KOPT-K1 (cell line): Measurements from ENCODE around the gene POLK.
"Not testable (repeated sequence)": the region's sequence is repeated elsewhere in the genome, so short reads cannot be mapped to it uniquely, and the experiment has no call there.

Experiments used
- H3K27ac ChIP-seq: fragments of 200-600 bp; sonication (generic); 2 replicates; pipeline ENCODE4 v1.5.1; 2016; ENCODE audit warnings: antibody characterized with exemption, mild to moderate bottlenecking, low read depth, low read length; ENCODE audit not compliant: poor library complexity, severe bottlenecking
- H3K36me3 ChIP-seq: fragments of 200-600 bp; sonication (generic); 2 replicates; pipeline ENCODE4 v1.5.1; 2017; ENCODE audit warnings: antibody characterized with exemption, mild to moderate bottlenecking, low read length, moderate library complexity; ENCODE audit not compliant: insufficient read depth
- H3K9me3 ChIP-seq: fragments of 200-600 bp; sonication (generic); 2 replicates; pipeline ENCODE4 v1.5.1; 2017; ENCODE audit warnings: antibody characterized with exemption, low read length, mild to moderate bottlenecking; ENCODE audit not compliant: insufficient read depth, poor library complexity, severe bottlenecking

The POLK gene

GRCh38 chr5:75551471-75551870 lies 39.8 kb downstream of the POLK start:
- Histone ChIP-seq H3K9me3 (peaks cover 3% of the 10 kb centered on the region), H3K27ac (no peak overlapping the region), H3K36me3 (peaks cover 52% of the 10 kb centered on the region)

- H3K36me3 ChIP-seq: peaks cover 64% of the 10 kb centered on the region
- no peak overlapping the region for H3K27ac ChIP-seq
- H3K9me3 ChIP-seq: peaks cover 3% of the 10 kb centered on the region
Measured at GRCh38 chr5:75552764-75553163, 41.1 kb downstream of the POLK start.

DNA sequence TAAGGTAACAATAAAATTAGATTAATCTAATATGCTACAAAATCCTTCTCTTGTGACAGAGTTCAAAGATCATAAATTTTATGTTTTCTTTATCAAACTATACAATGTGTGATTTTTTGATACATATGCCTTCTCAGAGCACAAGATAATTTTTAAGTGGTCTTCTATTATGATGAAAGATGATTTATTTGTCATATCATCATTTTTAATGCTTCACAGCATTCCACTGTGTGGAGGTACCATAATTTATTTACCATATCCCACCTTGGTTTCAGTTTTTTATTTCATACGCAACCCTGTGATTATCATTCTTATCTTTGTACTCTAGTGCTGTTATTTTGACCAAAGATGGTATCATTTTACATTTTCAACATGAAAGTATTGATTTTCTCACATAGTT lies 41.7 kb downstream of the POLK start:
- H3K27ac ChIP-seq: no peak overlapping the region
- peaks cover 3% of the 10 kb centered on the region for H3K9me3 ChIP-seq
- H3K36me3 ChIP-seq: peaks cover 70% of the 10 kb centered on the region

DNA sequence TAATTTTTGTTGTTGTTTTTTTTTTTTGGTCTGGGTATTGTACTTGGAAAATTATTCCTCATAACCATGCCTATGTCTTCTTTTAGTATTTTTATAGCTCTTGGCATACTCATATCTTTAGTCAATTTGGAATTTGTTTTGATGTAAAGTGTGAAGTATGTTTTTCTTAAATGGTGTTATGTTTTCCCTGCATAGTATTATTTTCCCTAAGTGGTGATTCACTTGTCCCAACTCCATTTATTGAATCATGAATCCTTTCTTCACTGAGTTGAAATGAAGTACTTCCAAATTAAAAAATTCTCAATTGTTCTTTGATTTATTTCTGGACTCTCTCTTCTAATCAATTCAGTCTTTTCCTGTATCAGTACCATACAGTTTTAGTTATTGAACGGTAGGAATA lies 46.5 kb downstream of the POLK start:
- peaks cover 47% of the 10 kb centered on the region for H3K36me3 ChIP-seq
- peaks cover 5% of the 10 kb centered on the region for H3K9me3 ChIP-seq
- no peak overlapping the region for H3K27ac ChIP-seq

GRCh38 chr5:75558981-75559632 lies 47.4 kb downstream of the POLK start:
- Histone ChIP-seq H3K36me3 (peaks cover 38% of the 10 kb centered on the region), H3K27ac (no peak overlapping the region), H3K9me3 (peaks cover 9% of the 10 kb centered on the region)

- not testable (repeated sequence) for H3K27ac ChIP-seq, H3K9me3 ChIP-seq
- H3K36me3 ChIP-seq: peaks cover 25% of the 10 kb centered on the region
Measured at GRCh38 chr5:75560655-75561054, 49.0 kb downstream of the POLK start.

- H3K9me3 ChIP-seq, H3K27ac ChIP-seq: not testable (repeated sequence)
Measured at GRCh38 chr5:75565991-75566709, 54.5 kb downstream of the POLK start.

GRCh38 chr5:75566710-75567309 lies 55.1 kb downstream of the POLK start:
- H3K36me3 ChIP-seq: peaks cover 6% of the 10 kb centered on the region
- H3K27ac ChIP-seq: no peak overlapping the region
- H3K9me3 ChIP-seq: peaks cover 9% of the 10 kb centered on the region

More at GRCh38 chr5:75565991-75566709, 54.5 kb downstream of the POLK start:
- not testable (repeated sequence) for H3K36me3 ChIP-seq

DNA sequence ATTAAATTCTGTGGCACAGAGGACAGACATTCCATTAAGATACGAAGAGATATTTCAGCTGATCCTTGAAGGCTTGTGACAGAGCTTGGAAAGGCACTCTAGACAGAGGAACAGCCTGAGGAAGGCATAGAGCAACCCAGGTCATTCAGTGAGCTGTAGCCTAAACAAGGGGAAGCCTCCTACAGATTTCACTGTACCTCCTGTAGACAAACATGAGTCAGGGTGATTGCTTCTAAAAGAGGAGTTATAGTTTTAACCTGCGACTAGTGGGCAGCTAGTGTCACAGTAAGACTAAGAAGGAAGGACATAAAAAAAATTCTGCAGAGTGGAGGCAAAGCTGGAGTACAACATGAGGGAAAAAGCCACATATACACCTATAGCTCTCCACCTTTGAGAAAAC lies 56.0 kb downstream of the POLK start:
- H3K36me3 ChIP-seq: peaks cover 6% of the 10 kb centered on the region
- peaks cover 9% of the 10 kb centered on the region for H3K9me3 ChIP-seq
- no peak overlapping the region for H3K27ac ChIP-seq

DNA sequence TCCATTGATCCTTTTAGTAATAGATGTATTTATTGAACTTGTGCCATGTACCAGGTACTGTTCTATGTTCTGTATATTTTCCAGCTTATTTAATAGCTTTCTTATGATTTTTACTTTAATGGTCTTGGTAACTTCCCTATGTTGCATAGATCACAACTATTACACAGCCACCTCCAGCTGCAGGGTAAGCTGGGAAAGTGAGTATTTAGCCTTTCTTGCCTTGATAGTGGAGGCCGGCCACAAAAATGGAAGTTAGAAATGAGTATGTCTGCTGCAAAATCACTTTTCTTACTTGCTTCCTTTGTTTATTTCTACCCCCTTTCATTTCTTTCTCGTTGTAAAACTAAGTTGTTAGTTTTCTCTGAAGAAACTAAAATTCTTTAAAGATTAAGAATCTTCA lies 56.5 kb downstream of the POLK start:
- Histone ChIP-seq H3K27ac (no peak overlapping the region), H3K9me3 (peaks cover 5% of the 10 kb centered on the region), H3K36me3 (peaks cover 6% of the 10 kb centered on the region)

- H3K36me3 ChIP-seq: peaks cover 20% of the 10 kb centered on the region
- no peak overlapping the region for H3K27ac ChIP-seq
- H3K9me3 ChIP-seq: no peaks in the 10 kb centered on the region
Measured at GRCh38 chr5:75571547-75571946, 59.9 kb downstream of the POLK start.

- Histone ChIP-seq H3K27ac (no peak overlapping the region), H3K36me3 (peaks cover 43% of the 10 kb centered on the region), H3K9me3 (no peaks in the 10 kb centered on the region)
Measured at GRCh38 chr5:75574791-75575190, 63.1 kb downstream of the POLK start.

- H3K36me3 ChIP-seq: peaks cover 70% of the 10 kb centered on the region
- not testable (repeated sequence) for H3K27ac ChIP-seq, H3K9me3 ChIP-seq
Measured at GRCh38 chr5:75578280-75578679, 66.6 kb downstream of the POLK start.

DNA sequence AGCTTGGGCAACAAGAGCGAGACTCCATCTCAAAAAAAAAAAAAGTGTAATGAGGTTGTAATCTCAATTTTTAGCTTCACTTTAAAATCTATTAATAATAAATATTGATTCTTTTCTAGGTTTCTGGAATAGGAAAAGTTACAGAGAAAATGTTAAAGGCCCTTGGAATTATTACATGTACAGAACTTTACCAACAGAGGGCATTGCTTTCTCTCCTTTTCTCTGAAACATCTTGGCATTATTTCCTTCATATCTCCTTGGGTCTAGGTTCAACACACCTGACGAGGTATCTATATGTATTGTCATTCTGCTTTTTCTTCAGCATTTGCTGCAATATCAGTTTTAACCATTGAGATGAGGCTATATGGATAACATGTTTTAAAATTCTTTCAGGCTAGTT lies 73.0 kb downstream of the POLK start:
- Histone ChIP-seq H3K36me3 (peaks cover 78% of the 10 kb centered on the region), H3K9me3 (no peaks in the 10 kb centered on the region), H3K27ac (no peak overlapping the region)

- H3K36me3 ChIP-seq: peaks cover 68% of the 10 kb centered on the region
- no peaks in the 10 kb centered on the region for H3K9me3 ChIP-seq
- H3K27ac ChIP-seq: no peak overlapping the region
Measured at GRCh38 chr5:75588666-75589065, 77.0 kb downstream of the POLK start.

- Histone ChIP-seq H3K36me3 (peaks cover 20% of the 10 kb centered on the region), H3K9me3 (no peaks in the 10 kb centered on the region), H3K27ac (no peak overlapping the region)
Measured at GRCh38 chr5:75600535-75600934, 88.8 kb downstream of the POLK start.
